DMS114 treated with DMSO at 0.1 percent for 48 hours (cell line): ENCODE data around the gene CDC123.
"Not testable (repeated sequence)": the region's sequence is repeated elsewhere in the genome, so short reads cannot be mapped to it uniquely, and the experiment has no call there.

Experiments
- DNase-seq: peaks from one replicate; lab custom pipeline; 2025; ENCODE audit not compliant: unreplicated experiment; lab: John Stamatoyannopoulos, UW

CDC123 gene

GRCh38 chr10:12189426-12189825 lies 6.6 kb upstream of the CDC123 start:
- no peak for DNase-seq

- no peak for DNase-seq
Measured at GRCh38 chr10:12191715-12192114, 4.3 kb upstream of the CDC123 start.

GRCh38 chr10:12193193-12193592 lies 2.8 kb upstream of the CDC123 start:
- no peak for DNase-seq

GRCh38 chr10:12194752-12195271 lies 1.2 kb upstream of the CDC123 start:
- no peak for DNase-seq

- no peak for DNase-seq
Measured at GRCh38 chr10:12195281-12195602, 746 bp upstream of the CDC123 start.

GRCh38 chr10:12196531-12197211 lies 683 bp downstream of the CDC123 start:
- DNase-seq, result no peak

GRCh38 chr10:12198156-12198555 lies 2.2 kb downstream of the CDC123 start:
- DNase-seq, result no peak

GRCh38 chr10:12200850-12201249 lies 4.9 kb downstream of the CDC123 start:
- DNase-seq, result no peak

GRCh38 chr10:12201543-12201942 lies 5.6 kb downstream of the CDC123 start:
- DNase-seq, result no peak

GRCh38 chr10:12202226-12202625 lies 6.2 kb downstream of the CDC123 start:
- DNase-seq, result no peak

GRCh38 chr10:12205082-12205481 lies 9.1 kb downstream of the CDC123 start:
- no peak for DNase-seq

- DNase-seq, result no peak
Measured at GRCh38 chr10:12207114-12207513, 11.1 kb downstream of the CDC123 start.

GRCh38 chr10:12208460-12208859 lies 12.5 kb downstream of the CDC123 start:
- no peak for DNase-seq

GRCh38 chr10:12212454-12212853 lies 16.5 kb downstream of the CDC123 start:
- no peak for DNase-seq

GRCh38 chr10:12213621-12214020 lies 17.6 kb downstream of the CDC123 start:
- DNase-seq, result no peak

- no peak for DNase-seq
Measured at GRCh38 chr10:12214093-12214492, 18.1 kb downstream of the CDC123 start.

- peak; percentile 47 for DNase-seq
Measured at GRCh38 chr10:12214763-12215218, 18.8 kb downstream of the CDC123 start.

- DNase-seq, result no peak
Measured at GRCh38 chr10:12218991-12219390, 23.0 kb downstream of the CDC123 start.

GRCh38 chr10:12221323-12222298 lies 25.6 kb downstream of the CDC123 start:
- DNase-seq, result no peak

GRCh38 chr10:12225444-12225843 lies 29.5 kb downstream of the CDC123 start:
- DNase-seq, result no peak

GRCh38 chr10:12226438-12226837 lies 30.4 kb downstream of the CDC123 start:
- DNase-seq, result not testable (repeated sequence)

GRCh38 chr10:12228851-12229250 lies 32.9 kb downstream of the CDC123 start:
- no peak for DNase-seq
